ENCODE measurements around the gene ID4.

The ID4 gene

DNA sequence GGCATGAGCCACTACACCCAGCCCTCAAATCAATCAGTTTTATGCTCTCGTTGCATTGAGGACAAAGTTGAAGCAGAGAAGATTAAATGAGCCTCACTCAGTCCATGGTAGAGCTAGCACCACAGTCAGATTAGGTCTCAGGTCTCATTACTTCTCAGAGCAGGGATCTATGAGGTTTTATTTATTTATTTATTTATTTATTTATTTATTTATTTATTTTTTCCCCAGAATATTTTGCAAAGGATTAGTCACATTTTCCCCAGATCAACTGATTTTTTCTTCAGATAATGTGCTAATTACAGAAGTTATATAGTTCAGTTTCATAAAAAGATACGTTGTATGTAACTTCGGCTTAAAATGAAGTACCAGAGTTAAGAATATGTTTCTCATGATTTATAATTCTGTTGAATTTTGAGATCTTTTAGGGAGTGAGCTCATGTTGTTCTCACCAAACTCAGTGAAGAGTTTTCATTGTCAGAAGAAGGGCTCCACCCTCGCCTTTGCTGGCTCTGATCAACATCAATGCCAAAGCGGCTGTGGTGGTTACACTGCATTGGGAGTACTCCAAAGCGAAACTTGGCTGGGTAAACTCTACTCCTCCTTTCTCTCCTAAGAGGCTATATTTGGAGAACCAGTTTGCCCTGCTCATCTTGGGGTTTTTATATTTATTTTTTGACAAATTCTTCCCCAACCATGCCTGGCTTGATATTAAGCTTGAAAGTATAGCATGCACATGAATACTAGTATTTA lies 12.9 kb upstream of the ID4 start:
- Histone ChIP-seq H3K4me2 (ENCODE audit: low read length) (no peak overlapping the region), H3K9me3 (ENCODE audit: control insufficient read depth, insufficient read depth, low read length) (no peaks in the 10 kb centered on the region), H3K4me1 (ENCODE audit: control insufficient read depth, low read length) (peaks cover 4% of the 10 kb centered on the region; the same call in 1 of the 2 replicates), H3K4me3 (ENCODE audit: low read length) (no peak overlapping the region), H3K27ac (ENCODE audit: low read depth, low read length) (no peak overlapping the region), H4K20me1 (ENCODE audit: control insufficient read depth, insufficient read depth, low read depth, low read length) (no peaks in the 10 kb centered on the region), H3F3A (ENCODE audit: control insufficient read depth, insufficient read depth) (no peaks in the 10 kb centered on the region), H3K79me2 (ENCODE audit: control insufficient read depth, low read length) (no peaks in the 10 kb centered on the region), H3K36me3 (ENCODE audit: control insufficient read depth, low read length) (no peaks in the 10 kb centered on the region), H3K9me2 (replicated peaks; ENCODE audit: control insufficient read depth, low read length) (no peaks in the 10 kb centered on the region), H3K27me3 (ENCODE audit: control insufficient read depth, low read length) (no peaks in the 10 kb centered on the region)
- TF ChIP-seq EZH2phosphoT487 (IDR thresholded peaks at IDR 0.05; ENCODE audit: borderline replicate concordance, low read length) = no peak
- TF ChIP-seq, protein P1, sequence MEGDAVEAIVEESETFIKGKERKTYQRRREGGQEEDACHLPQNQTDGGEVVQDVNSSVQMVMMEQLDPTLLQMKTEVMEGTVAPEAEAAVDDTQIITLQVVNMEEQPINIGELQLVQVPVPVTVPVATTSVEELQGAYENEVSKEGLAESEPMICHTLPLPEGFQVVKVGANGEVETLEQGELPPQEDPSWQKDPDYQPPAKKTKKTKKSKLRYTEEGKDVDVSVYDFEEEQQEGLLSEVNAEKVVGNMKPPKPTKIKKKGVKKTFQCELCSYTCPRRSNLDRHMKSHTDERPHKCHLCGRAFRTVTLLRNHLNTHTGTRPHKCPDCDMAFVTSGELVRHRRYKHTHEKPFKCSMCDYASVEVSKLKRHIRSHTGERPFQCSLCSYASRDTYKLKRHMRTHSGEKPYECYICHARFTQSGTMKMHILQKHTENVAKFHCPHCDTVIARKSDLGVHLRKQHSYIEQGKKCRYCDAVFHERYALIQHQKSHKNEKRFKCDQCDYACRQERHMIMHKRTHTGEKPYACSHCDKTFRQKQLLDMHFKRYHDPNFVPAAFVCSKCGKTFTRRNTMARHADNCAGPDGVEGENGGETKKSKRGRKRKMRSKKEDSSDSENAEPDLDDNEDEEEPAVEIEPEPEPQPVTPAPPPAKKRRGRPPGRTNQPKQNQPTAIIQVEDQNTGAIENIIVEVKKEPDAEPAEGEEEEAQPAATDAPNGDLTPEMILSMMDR (IDR thresholded peaks at IDR 0.05; ENCODE audit: low read depth, low read length, poor library complexity, severe bottlenecking) = no peak

DNA sequence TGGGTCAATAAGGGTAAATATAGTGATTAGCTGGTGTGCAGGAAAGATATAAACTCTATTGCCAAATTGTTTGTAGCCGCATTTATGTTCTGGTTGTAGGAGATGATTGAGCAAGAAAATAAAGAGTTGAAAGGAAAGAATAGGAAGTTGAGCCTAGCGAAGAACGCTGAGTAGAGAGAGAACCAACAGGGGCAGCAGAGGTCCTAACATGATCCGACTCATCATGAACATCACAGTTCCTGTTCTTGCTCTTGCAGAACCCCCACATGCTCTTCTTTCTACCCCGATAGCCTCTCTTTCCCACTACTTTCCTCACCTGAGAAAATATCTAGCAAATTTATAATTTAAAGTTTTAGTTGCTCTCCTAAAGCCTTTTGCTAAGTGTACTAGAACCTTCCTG lies 9.9 kb upstream of the ID4 start:
- H3K4me2 ChIP-seq (ENCODE audit: low read length) = no peak overlapping the region
- no peaks in the 10 kb centered on the region for H3K9me3 ChIP-seq (ENCODE audit: control insufficient read depth, insufficient read depth, low read length)
- H3K4me3 ChIP-seq (ENCODE audit: low read length) = no peak overlapping the region
- H3K4me1 ChIP-seq (ENCODE audit: control insufficient read depth, low read length) = peaks cover 13% of the 10 kb centered on the region
- H3K9me2 ChIP-seq (replicated peaks; ENCODE audit: control insufficient read depth, low read length) = no peaks in the 10 kb centered on the region
- no peak for TF ChIP-seq EZH2phosphoT487 (IDR thresholded peaks at IDR 0.05; ENCODE audit: borderline replicate concordance, low read length)
- TF ChIP-seq, protein P1 (IDR thresholded peaks at IDR 0.05; ENCODE audit: low read depth, low read length, poor library complexity, severe bottlenecking) = no peak
- no peak overlapping the region for H3K27ac ChIP-seq (ENCODE audit: low read depth, low read length)
- H3F3A ChIP-seq (ENCODE audit: control insufficient read depth, insufficient read depth) = no peaks in the 10 kb centered on the region
- no peaks in the 10 kb centered on the region for H4K20me1 ChIP-seq (ENCODE audit: control insufficient read depth, insufficient read depth, low read depth, low read length)
- no peaks in the 10 kb centered on the region for H3K27me3 ChIP-seq (ENCODE audit: control insufficient read depth, low read length)
- H3K79me2 ChIP-seq (ENCODE audit: control insufficient read depth, low read length) = no peaks in the 10 kb centered on the region
- H3K36me3 ChIP-seq (ENCODE audit: control insufficient read depth, low read length) = no peaks in the 10 kb centered on the region

DNA sequence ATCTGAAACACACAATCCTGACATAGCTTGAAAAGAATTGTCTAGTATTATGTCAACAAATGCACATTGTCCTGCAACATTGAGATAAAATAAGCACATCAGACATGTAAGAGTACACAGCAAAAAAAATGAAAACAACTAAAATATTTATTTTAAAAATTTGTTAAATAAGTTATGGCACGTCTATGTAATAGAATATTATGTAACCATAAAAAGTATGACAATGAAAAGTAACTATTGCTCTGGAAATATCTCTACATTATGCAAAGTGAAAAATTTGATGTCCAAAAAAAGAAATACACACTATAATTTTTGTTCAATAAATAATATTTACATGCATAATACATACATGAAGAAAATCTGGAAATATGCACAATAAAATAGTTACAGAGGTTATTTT lies 9.3 kb upstream of the ID4 start:
- Histone ChIP-seq H3K27me3 (ENCODE audit: control insufficient read depth, low read length) (no peaks in the 10 kb centered on the region), H4K20me1 (ENCODE audit: control insufficient read depth, insufficient read depth, low read depth, low read length) (no peaks in the 10 kb centered on the region), H3K9me3 (ENCODE audit: control insufficient read depth, insufficient read depth, low read length) (no peaks in the 10 kb centered on the region), H3F3A (ENCODE audit: control insufficient read depth, insufficient read depth) (no peaks in the 10 kb centered on the region), H3K27ac (ENCODE audit: low read depth, low read length) (no peak overlapping the region), H3K4me1 (ENCODE audit: control insufficient read depth, low read length) (peaks cover 15% of the 10 kb centered on the region), H3K9me2 (replicated peaks; ENCODE audit: control insufficient read depth, low read length) (no peaks in the 10 kb centered on the region), H3K4me3 (ENCODE audit: low read length) (no peak overlapping the region), H3K4me2 (ENCODE audit: low read length) (no peak overlapping the region), H3K79me2 (ENCODE audit: control insufficient read depth, low read length) (no peaks in the 10 kb centered on the region), H3K36me3 (ENCODE audit: control insufficient read depth, low read length) (no peaks in the 10 kb centered on the region)
- TF ChIP-seq EZH2phosphoT487 (IDR thresholded peaks at IDR 0.05; ENCODE audit: borderline replicate concordance, low read length) = no peak
- TF ChIP-seq, protein P1 (IDR thresholded peaks at IDR 0.05; ENCODE audit: low read depth, low read length, poor library complexity, severe bottlenecking) = no peak
